H7 (cell line): ENCODE results near the gene CD99L2. TPM values are rescaled to one million over a fixed set of nuclear protein-coding genes. Genes with fewer than 3 reads are reported as not detected.

ENCODE experiments used
- DNase-seq: peaks from one replicate; pipeline ENCODE4 v3.0.0; 2012
- H3K27me3 ChIP-seq: 2 replicates; pipeline ENCODE4 v1.6.0; 2011; ENCODE audit warnings: mild to moderate bottlenecking, low read length; ENCODE audit not compliant: control insufficient read depth, insufficient read depth
- H3K36me3 ChIP-seq: replicated peaks from 2 replicates; pipeline ENCODE4 v1.5.1; 2011; ENCODE audit warnings: low read length; ENCODE audit not compliant: control insufficient read depth, insufficient read depth
- H3K4me3 ChIP-seq: 2 replicates; pipeline ENCODE4 v1.5.1; 2011; ENCODE audit warnings: low read depth, mild to moderate bottlenecking, control low read depth, low read length, moderate library complexity; ENCODE audit not compliant: insufficient read depth
- total RNA-seq: library from RNA; depleted of rRNA; stranded (reverse); fragments of >200 nt; shearing (Covaris generic); gene quantifications from 2 replicates; pipeline ENCODE4 v1.2.3, GENCODE V29; 2014

CD99L2 gene
- total RNA-seq, 1 experiment from 2014 or later: 59.3 TPM

DNA sequence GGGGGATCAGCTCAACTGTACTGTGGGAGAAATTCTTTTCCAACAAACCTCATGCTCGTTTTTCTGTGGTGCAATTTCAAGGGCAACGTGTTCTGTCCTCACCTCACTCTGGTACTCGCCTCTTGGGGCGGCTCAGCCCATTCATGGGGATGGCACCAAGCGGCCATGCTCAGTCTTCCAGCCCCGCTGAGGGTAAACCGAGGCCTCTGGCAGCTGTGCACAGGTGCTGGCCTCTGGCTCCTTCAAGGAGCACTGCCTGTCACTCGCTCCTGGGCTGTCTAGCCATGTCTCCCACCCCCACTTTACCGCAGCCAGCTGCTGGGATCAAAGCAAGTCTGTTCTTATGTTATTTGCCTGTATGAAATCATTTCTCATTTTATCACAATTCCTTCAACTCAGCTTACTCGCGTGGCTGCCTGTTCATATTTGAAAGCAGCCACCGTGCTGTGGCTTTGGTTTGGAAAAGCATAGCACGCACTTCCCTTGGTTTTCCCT, 135.1 kb downstream of the CD99L2 start:
- peaks cover 2% of the 10 kb centered on the region; the same call in 1 of the 2 replicates for H3K36me3 ChIP-seq
- no peak overlapping the region for H3K4me3 ChIP-seq
- no peak for DNase-seq
- H3K27me3 ChIP-seq: no peaks in the 10 kb centered on the region

GRCh38 chrX:150762258-150763165, 136.0 kb downstream of the CD99L2 start:
- Histone ChIP-seq H3K27me3 (no peaks in the 10 kb centered on the region), H3K4me3 (no peak overlapping the region), H3K36me3 (peaks cover 2% of the 10 kb centered on the region; the same call in 1 of the 2 replicates)
- peak; percentile 52 for DNase-seq

DNA sequence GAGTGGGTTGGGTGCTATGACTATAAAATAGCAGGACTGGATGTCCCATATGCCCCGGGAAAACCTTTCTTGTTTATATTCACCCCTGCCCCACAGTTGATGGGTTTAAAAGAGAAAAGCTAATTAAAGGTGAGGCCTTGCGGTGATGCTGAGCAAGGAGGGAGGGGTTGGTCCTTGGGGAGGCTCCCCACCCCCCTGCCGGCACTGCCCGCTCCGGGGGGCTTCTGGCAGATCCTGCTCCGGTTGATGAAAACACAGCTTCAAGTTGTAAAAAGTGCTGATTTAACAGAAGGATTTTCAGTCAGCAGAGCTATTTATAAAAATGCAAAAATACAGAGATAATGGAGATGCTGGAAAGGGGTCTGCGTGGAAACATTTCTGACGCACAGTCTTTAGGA, 136.7 kb downstream of the CD99L2 start:
- H3K27me3 ChIP-seq: no peaks in the 10 kb centered on the region
- no peak for DNase-seq
- peaks cover 2% of the 10 kb centered on the region for H3K36me3 ChIP-seq
- no peak overlapping the region for H3K4me3 ChIP-seq

- DNase-seq: peak; percentile 86
- peaks cover 2% of the 10 kb centered on the region for H3K36me3 ChIP-seq
- H3K27me3 ChIP-seq: no peaks in the 10 kb centered on the region
- no peak overlapping the region for H3K4me3 ChIP-seq
These were observed 137.2 kb downstream of the CD99L2 start for GRCh38 chrX:150761176-150761818.

DNA sequence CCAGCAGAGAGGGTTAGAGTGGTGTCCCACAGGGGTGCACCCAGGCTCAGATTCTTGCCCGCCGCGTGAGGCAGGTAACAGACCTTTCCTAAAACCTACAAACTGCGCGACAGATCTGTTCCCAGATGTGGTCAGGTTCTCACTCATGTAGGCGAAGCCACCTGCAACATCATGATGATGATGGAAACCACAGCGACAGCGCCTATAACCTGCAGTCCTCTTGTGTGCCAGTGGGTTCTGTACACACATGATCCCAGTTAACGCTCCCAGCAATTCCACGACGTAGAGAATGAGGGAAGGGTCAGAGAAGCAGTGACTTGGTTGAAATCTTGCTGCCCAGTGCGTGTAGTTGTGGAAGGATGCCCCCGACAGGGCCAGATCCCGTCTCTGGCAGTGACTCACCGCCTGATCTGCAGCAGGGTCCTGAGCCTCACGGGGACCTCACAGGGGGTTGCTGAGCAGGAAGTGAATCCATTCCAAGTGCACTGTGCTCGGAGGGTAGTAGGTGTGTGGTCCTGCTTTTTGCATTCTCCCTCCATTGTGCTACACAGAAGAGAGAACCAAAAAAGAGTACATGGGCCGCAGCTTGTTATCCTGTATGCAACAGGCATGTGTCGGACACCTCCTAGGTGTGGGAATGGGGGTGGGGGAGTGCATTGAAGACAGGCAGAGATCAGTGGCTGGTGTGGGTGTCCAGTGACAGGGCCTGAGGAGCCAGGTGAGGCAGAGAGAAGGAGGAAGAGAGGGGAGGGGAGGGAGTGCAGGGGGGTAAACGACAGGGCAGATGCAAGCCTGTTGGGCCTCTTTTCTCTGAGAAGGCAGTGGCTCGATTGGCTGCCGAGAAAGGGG, 138.7 kb downstream of the CD99L2 start:
- DNase-seq: peak; percentile 50
- no peaks in the 10 kb centered on the region for H3K27me3 ChIP-seq
- peaks cover 2% of the 10 kb centered on the region for H3K36me3 ChIP-seq
- no peak overlapping the region for H3K4me3 ChIP-seq

- no peak for DNase-seq
- H3K27me3 ChIP-seq: no peaks in the 10 kb centered on the region
- H3K36me3 ChIP-seq: no peaks in the 10 kb centered on the region; the same call in none of the 2 replicates
- H3K4me3 ChIP-seq: no peak overlapping the region
These were observed 141.1 kb downstream of the CD99L2 start for GRCh38 chrX:150757371-150757770.

GRCh38 chrX:150753968-150754367, 144.5 kb downstream of the CD99L2 start:
- peaks cover 4% of the 10 kb centered on the region for H3K36me3 ChIP-seq
- DNase-seq: no peak
- no peak overlapping the region for H3K4me3 ChIP-seq
- no peaks in the 10 kb centered on the region for H3K27me3 ChIP-seq

GRCh38 chrX:150753357-150753756, 145.1 kb downstream of the CD99L2 start:
- peaks cover 4% of the 10 kb centered on the region for H3K36me3 ChIP-seq
- H3K27me3 ChIP-seq: no peaks in the 10 kb centered on the region
- no peak overlapping the region for H3K4me3 ChIP-seq
- no peak for DNase-seq

- Histone ChIP-seq H3K36me3 (peaks cover 4% of the 10 kb centered on the region), H3K27me3 (no peaks in the 10 kb centered on the region), H3K4me3 (no peak overlapping the region)
- no peak for DNase-seq
These were observed 146.3 kb downstream of the CD99L2 start for GRCh38 chrX:150752124-150752523.

DNA sequence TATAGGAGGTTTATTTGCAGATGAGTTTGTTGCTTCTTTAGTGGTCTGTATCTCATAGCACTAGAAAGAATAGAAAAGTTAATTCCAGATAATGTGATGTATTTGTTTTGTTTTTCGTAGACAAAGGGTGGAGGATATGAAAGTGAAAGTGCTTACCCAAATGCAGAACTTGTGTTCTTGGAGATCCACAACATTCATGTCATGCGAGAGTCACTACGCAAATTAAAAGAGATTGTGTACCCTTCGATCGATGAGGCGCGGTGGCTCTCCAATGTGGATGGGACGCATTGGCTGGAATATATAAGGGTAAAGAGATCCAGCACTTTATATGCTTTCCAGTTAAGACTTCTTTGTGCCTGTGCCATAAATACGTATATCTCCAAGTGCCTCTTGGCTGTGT, 162.0 kb downstream of the CD99L2 start:
- no peak for DNase-seq
- Histone ChIP-seq H3K4me3 (no peak overlapping the region), H3K36me3 (peaks cover 15% of the 10 kb centered on the region), H3K27me3 (no peaks in the 10 kb centered on the region)

DNA sequence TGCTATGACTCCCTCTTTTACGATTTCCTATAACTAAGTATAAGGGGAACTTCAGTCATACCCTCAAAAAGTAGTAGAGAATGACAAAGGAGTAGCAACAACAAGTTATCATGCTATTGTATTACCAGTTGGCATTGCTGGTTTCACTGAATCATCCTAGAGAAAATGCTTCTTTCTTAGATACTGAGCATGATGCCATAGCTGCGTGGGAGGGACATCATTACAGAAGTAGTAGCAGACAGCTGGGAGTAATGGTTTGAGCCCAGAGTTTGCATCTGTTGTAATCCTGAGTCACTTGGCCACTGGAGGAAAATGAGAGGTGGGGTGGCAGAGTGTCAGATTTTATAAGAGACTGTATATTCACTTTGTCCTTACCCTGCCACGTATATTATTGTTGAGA, 166.7 kb downstream of the CD99L2 start:
- DNase-seq: no peak
- peaks cover 8% of the 10 kb centered on the region; the same call in 1 of the 2 replicates for H3K36me3 ChIP-seq

DNA sequence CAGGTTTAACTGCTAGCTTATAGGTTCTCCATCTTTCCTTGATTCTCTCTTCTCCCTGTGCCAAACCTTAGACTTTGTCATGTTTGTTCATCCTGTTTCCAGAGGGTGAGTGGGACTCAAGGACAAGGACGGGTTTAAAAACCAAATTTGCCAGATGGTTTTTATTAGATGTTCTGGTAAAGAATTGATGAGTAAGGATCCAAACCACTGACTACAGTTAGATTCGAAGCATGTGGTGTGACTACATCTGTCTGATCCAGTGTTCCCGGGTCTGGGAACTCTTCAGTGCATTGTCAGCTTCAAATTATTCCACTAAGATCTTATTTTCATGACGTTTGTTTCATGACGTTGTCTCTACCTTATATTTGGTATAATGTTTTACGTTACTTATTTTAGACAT, 167.7 kb downstream of the CD99L2 start:
- H3K27me3 ChIP-seq: no peaks in the 10 kb centered on the region
- no peak for DNase-seq
- peaks cover 7% of the 10 kb centered on the region; the same call in 1 of the 2 replicates for H3K36me3 ChIP-seq

More for the DNA sequence above, 166.7 kb downstream of the CD99L2 start:
- H3K4me3 ChIP-seq: no peak overlapping the region
- no peaks in the 10 kb centered on the region for H3K27me3 ChIP-seq

DNA sequence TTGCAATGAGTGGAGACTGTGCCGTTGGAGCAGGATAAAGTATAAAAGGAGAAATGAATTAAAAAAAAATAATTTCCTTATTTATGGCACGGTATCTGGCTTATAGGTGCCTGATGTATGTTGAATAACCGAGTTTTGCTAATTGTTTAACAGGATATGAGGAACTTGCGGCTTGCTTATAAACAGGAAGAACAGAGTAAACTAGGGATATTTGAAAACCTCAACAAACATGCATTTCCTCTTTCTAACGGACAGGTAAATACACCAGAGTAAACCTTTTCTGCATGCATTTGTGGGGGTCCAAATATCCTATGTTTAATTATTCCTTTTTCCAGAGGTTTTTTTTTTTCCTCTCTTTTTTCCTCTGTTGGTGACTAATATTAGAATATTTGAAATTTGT, 168.5 kb downstream of the CD99L2 start:
- peaks cover 7% of the 10 kb centered on the region; the same call in 1 of the 2 replicates for H3K36me3 ChIP-seq
- no peak for DNase-seq
- no peaks in the 10 kb centered on the region for H3K27me3 ChIP-seq
- H3K4me3 ChIP-seq: no peak overlapping the region

More for the DNA sequence above, 167.7 kb downstream of the CD99L2 start:
- no peak overlapping the region for H3K4me3 ChIP-seq

DNA sequence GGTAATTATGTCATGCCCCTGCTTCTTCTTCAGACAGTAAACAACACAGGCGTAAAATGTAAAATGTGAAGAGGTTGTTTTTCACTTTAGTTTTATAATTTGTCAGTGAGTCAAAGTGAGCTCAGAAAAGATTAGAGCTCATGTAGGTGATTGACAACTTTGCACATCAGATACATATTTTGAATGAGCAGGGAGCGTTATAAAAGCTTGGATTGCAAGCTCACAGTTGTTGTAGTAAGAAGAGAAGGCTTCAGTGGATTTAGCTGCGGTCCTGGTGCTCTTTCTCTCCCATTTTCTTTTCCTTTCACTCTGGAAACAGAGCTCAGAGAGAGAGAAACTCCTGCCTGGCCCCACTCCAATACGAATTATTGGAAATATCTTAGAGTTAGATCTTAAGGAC, 178.8 kb downstream of the CD99L2 start:
- no peak for DNase-seq
- H3K4me3 ChIP-seq: no peak overlapping the region
- no peaks in the 10 kb centered on the region for H3K36me3 ChIP-seq
- no peaks in the 10 kb centered on the region for H3K27me3 ChIP-seq
